Calu3 (cell line): Measurements from ENCODE around the gene UCP3. TPM values are rescaled to one million over a fixed set of nuclear protein-coding genes. Genes with fewer than 3 reads are reported as not detected.

Experiments
- BruUV-seq: library from RNA; stranded (reverse); fragments of 400-500 nt; replicated peaks from 2 replicates; lab custom pipeline; 2021; lab: Mats Ljungman, UMichigan
- CTCF ChIA-PET: fragments of 300-600 bp; sonication (Branson Sonifier 250); formaldehyde crosslinking; loops from one replicate; lab custom pipeline; 2022; ENCODE audit warnings: antibody characterized with exemption; lab: Charles Lee
- DNase-seq: peaks from one replicate; pipeline ENCODE4 v3.0.0; 2022
- H3K27ac Mint-ChIP-seq: one replicate; pipeline ENCODE4 v1.8.0; 2022; ENCODE audit warnings: mixed read lengths; ENCODE audit not compliant: unreplicated experiment
- H3K27me3 Mint-ChIP-seq: one replicate; pipeline ENCODE4 v1.8.0; 2022; ENCODE audit warnings: mixed read lengths; ENCODE audit not compliant: unreplicated experiment
- H3K36me3 Mint-ChIP-seq: one replicate; pipeline ENCODE4 v1.8.0; 2022; ENCODE audit warnings: mild to moderate bottlenecking, moderate library complexity, mixed read lengths; ENCODE audit not compliant: insufficient read depth, unreplicated experiment
- H3K4me1 Mint-ChIP-seq: one replicate; pipeline ENCODE4 v1.8.0; 2022; ENCODE audit warnings: mild to moderate bottlenecking, low read depth, mixed read lengths; ENCODE audit not compliant: unreplicated experiment
- H3K4me3 Mint-ChIP-seq: one replicate; pipeline ENCODE4 v1.8.0; 2022; ENCODE audit warnings: mild to moderate bottlenecking, low read depth, moderate library complexity, mixed read lengths; ENCODE audit not compliant: unreplicated experiment
- H3K9me3 Mint-ChIP-seq: one replicate; pipeline ENCODE4 v1.8.0; 2022; ENCODE audit warnings: low read depth, mixed read lengths; ENCODE audit not compliant: unreplicated experiment
- CTCF ChIP-seq: fragments of 200-600 bp; IDR thresholded peaks from one replicate; pipeline ENCODE4 v1.8.0; 2022; ENCODE audit warnings: antibody characterized with exemption; ENCODE audit not compliant: unreplicated experiment
- intact Hi-C: fragments of 100-400 bp; cut with micrococcal nuclease; formaldehyde crosslinking; loops from one replicate; pipeline ENCODE4 v1.10.0; 2022; ENCODE audit not compliant: unreplicated experiment
- total RNA-seq: library from RNA; stranded (reverse); gene quantifications from 2 replicates; pipeline ENCODE4 v1.2.3, GENCODE V29; 2022

UCP3 gene
- total RNA-seq, 1 experiment from 2014 or later, result 1.9 TPM

GRCh38 chr11:74004759-74005615, 3.9 kb downstream of the UCP3 start:
- CTCF ChIA-PET, result no interaction called here
- H3K9me3 Mint-ChIP-seq, result no peaks in the 10 kb centered on the region
- no peaks in the 10 kb centered on the region for H3K36me3 Mint-ChIP-seq
- H3K4me1 Mint-ChIP-seq, result no peaks in the 10 kb centered on the region
- no peak overlapping the region for H3K4me3 Mint-ChIP-seq
- intact Hi-C loops, result no loop called here
- BruUV-seq, result no TSS peak
- no peak for DNase-seq
- H3K27me3 Mint-ChIP-seq, result no peaks in the 10 kb centered on the region
- no peak overlapping the region for H3K27ac Mint-ChIP-seq
- no peak for TF ChIP-seq CTCF

- Mint-ChIP-seq H3K27ac (no peak overlapping the region), H3K4me3 (no peak overlapping the region), H3K27me3 (no peaks in the 10 kb centered on the region), H3K9me3 (no peaks in the 10 kb centered on the region), H3K4me1 (no peaks in the 10 kb centered on the region), H3K36me3 (no peaks in the 10 kb centered on the region)
- BruUV-seq, result no TSS peak
- CTCF ChIA-PET, result no interaction called here
- no peak for DNase-seq
- intact Hi-C loops, result no loop called here
- no peak for TF ChIP-seq CTCF
Measured at GRCh38 chr11:74004046-74004695, 4.7 kb downstream of the UCP3 start.

GRCh38 chr11:74002832-74003231, 6.1 kb downstream of the UCP3 start:
- no peak for TF ChIP-seq CTCF
- CTCF ChIA-PET, result no interaction called here
- H3K4me1 Mint-ChIP-seq, result no peaks in the 10 kb centered on the region
- H3K27ac Mint-ChIP-seq, result no peak overlapping the region
- no peaks in the 10 kb centered on the region for H3K9me3 Mint-ChIP-seq
- intact Hi-C loops, result no loop called here
- no peaks in the 10 kb centered on the region for H3K36me3 Mint-ChIP-seq
- DNase-seq, result no peak
- BruUV-seq, result no TSS peak
- no peaks in the 10 kb centered on the region for H3K27me3 Mint-ChIP-seq
- no peak overlapping the region for H3K4me3 Mint-ChIP-seq

- Mint-ChIP-seq H3K4me3 (no peak overlapping the region), H3K9me3 (no peaks in the 10 kb centered on the region), H3K27me3 (no peaks in the 10 kb centered on the region), H3K36me3 (no peaks in the 10 kb centered on the region), H3K27ac (no peak overlapping the region), H3K4me1 (no peaks in the 10 kb centered on the region)
- BruUV-seq, result no TSS peak
- TF ChIP-seq CTCF, result no peak
- CTCF ChIA-PET, result no interaction called here
- no peak for DNase-seq
- intact Hi-C loops, result no loop called here
Measured at GRCh38 chr11:74001822-74002286, 7.0 kb downstream of the UCP3 start.
